MM.1S (cell line): ENCODE results near the gene CRIP2.

ENCODE experiments used
- EZH2 ChIP-seq: fragments of 300-600 bp; sonication (generic); optimal IDR thresholded peaks from 2 replicates; pipeline ENCODE3; 2017; ENCODE audit warnings: low read depth, mild to moderate bottlenecking, antibody characterized with exemption, low read length, mixed read lengths
- TF ChIP-seq, protein P1 (sequence below): fragments of 300-600 bp; sonication (generic); IDR thresholded peaks from 2 replicates; pipeline ENCODE4 v1.5.1; 2016; ENCODE audit warnings: antibody characterized with exemption, low read length, mixed read lengths

DNA sequence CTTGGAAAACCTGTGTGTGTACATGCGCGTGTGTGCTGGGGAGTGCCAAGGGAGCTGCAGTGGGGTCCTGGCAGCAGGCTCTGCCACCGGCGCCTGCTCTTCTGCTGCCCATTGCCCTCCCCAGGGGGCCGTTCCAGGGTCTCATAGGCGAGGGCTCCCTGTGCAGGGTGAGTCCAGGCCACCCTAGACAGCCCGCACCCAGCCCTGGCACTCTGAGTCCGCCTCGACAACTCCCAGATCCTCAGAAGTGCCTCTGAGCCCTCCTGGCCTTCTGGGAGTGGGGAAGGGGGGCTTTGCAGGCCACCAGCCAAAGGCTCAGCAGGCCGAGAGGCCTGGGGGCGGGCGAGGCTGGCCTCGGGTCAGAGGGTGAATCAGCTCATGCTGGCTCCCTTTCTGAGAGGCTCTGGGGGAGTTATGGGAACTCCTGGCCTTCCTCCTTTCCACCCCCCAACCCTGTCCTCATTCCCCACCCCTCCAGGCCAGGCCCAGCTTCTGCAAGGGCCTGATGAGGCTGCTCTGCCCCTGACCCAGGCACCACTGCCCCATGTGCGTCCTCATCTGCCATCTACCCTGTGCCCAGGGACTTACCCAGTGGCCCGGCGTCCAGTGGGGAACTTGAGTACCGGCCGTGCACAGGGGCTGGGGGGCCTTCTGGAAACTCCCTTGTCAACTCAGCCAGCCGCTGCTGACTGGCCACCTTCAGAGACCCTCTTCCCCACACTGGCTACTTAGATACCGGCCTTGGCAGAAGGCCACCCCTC is 14.3 kb downstream of the CRIP2 start:
- TF ChIP-seq EZH2 = no peak
- TF ChIP-seq, protein P1, sequence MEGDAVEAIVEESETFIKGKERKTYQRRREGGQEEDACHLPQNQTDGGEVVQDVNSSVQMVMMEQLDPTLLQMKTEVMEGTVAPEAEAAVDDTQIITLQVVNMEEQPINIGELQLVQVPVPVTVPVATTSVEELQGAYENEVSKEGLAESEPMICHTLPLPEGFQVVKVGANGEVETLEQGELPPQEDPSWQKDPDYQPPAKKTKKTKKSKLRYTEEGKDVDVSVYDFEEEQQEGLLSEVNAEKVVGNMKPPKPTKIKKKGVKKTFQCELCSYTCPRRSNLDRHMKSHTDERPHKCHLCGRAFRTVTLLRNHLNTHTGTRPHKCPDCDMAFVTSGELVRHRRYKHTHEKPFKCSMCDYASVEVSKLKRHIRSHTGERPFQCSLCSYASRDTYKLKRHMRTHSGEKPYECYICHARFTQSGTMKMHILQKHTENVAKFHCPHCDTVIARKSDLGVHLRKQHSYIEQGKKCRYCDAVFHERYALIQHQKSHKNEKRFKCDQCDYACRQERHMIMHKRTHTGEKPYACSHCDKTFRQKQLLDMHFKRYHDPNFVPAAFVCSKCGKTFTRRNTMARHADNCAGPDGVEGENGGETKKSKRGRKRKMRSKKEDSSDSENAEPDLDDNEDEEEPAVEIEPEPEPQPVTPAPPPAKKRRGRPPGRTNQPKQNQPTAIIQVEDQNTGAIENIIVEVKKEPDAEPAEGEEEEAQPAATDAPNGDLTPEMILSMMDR = no peak
